ENCODE data around the gene CLDN22.

Gene CLDN22

GRCh38 chr4:183291070-183291469, 29.0 kb downstream of the CLDN22 start:
- no peak overlapping the region for H3K4me2 ChIP-seq (ENCODE audit: low read depth, low read length)
- no peak overlapping the region for H3K9ac ChIP-seq (ENCODE audit: low read length)
- no peaks in the 10 kb centered on the region for H4K20me1 ChIP-seq (ENCODE audit: insufficient read depth, low read length)
- H3K27ac ChIP-seq (ENCODE audit: low read length), result no peak overlapping the region
- H3K79me2 ChIP-seq (ENCODE audit: low read length), result no peaks in the 10 kb centered on the region
- no peaks in the 10 kb centered on the region for H3K36me3 ChIP-seq (replicated peaks; ENCODE audit: insufficient read depth, low read length)
- no peak for DNase-seq
- TF ChIP-seq, protein P1, sequence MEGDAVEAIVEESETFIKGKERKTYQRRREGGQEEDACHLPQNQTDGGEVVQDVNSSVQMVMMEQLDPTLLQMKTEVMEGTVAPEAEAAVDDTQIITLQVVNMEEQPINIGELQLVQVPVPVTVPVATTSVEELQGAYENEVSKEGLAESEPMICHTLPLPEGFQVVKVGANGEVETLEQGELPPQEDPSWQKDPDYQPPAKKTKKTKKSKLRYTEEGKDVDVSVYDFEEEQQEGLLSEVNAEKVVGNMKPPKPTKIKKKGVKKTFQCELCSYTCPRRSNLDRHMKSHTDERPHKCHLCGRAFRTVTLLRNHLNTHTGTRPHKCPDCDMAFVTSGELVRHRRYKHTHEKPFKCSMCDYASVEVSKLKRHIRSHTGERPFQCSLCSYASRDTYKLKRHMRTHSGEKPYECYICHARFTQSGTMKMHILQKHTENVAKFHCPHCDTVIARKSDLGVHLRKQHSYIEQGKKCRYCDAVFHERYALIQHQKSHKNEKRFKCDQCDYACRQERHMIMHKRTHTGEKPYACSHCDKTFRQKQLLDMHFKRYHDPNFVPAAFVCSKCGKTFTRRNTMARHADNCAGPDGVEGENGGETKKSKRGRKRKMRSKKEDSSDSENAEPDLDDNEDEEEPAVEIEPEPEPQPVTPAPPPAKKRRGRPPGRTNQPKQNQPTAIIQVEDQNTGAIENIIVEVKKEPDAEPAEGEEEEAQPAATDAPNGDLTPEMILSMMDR (IDR thresholded peaks at IDR 0.05; ENCODE audit: low read length), result no peak
- TF ChIP-seq EZH2phosphoT487 (IDR thresholded peaks at IDR 0.05; ENCODE audit: low read length) (no peak), EZH2 (optimal IDR thresholded peaks at IDR 0.05; ENCODE audit: low read depth, low read length) (no peak)
- H2AFZ ChIP-seq (ENCODE audit: low read length), result no peak overlapping the region
- no peaks in the 10 kb centered on the region for H3K9me2 ChIP-seq (replicated peaks; ENCODE audit: insufficient read depth, low read length)
- no peaks in the 10 kb centered on the region for H3F3A ChIP-seq (ENCODE audit: insufficient read depth, low read length)
- H3K27me3 ChIP-seq (replicated peaks; ENCODE audit: insufficient read depth, low read length), result no peaks in the 10 kb centered on the region
- H3K4me3 ChIP-seq (ENCODE audit: low read length), result no peak overlapping the region
- H3K4me1 ChIP-seq (ENCODE audit: low read length), result no peaks in the 10 kb centered on the region
- H3K9me3 ChIP-seq (replicated peaks; ENCODE audit: insufficient read depth, low read length), result no peaks in the 10 kb centered on the region

- DNase-seq, result no peak
- H2AFZ ChIP-seq (ENCODE audit: low read length), result no peak overlapping the region
- no peaks in the 10 kb centered on the region for H3K79me2 ChIP-seq (ENCODE audit: low read length)
- H3K27me3 ChIP-seq (replicated peaks; ENCODE audit: insufficient read depth, low read length), result no peaks in the 10 kb centered on the region
- TF ChIP-seq, protein P1 (IDR thresholded peaks at IDR 0.05; ENCODE audit: low read length), result no peak
- no peaks in the 10 kb centered on the region for H3K4me1 ChIP-seq (ENCODE audit: low read length)
- H3K9me2 ChIP-seq (replicated peaks; ENCODE audit: insufficient read depth, low read length), result no peaks in the 10 kb centered on the region
- no peaks in the 10 kb centered on the region for H3K36me3 ChIP-seq (replicated peaks; ENCODE audit: insufficient read depth, low read length)
- H3K4me2 ChIP-seq (ENCODE audit: low read depth, low read length), result no peak overlapping the region
- H3K9me3 ChIP-seq (replicated peaks; ENCODE audit: insufficient read depth, low read length), result no peaks in the 10 kb centered on the region
- no peaks in the 10 kb centered on the region for H4K20me1 ChIP-seq (ENCODE audit: insufficient read depth, low read length)
- no peak overlapping the region for H3K27ac ChIP-seq (ENCODE audit: low read length)
- no peak overlapping the region for H3K4me3 ChIP-seq (ENCODE audit: low read length)
- no peak overlapping the region for H3K9ac ChIP-seq (ENCODE audit: low read length)
- no peaks in the 10 kb centered on the region for H3F3A ChIP-seq (ENCODE audit: insufficient read depth, low read length)
These were observed 30.4 kb downstream of the CLDN22 start for GRCh38 chr4:183289688-183290087.

GRCh38 chr4:183288955-183289354, 31.1 kb downstream of the CLDN22 start:
- H3K36me3 ChIP-seq (replicated peaks; ENCODE audit: insufficient read depth, low read length), result no peaks in the 10 kb centered on the region
- DNase-seq, result no peak
- no peaks in the 10 kb centered on the region for H3F3A ChIP-seq (ENCODE audit: insufficient read depth, low read length)
- no peak overlapping the region for H3K4me3 ChIP-seq (ENCODE audit: low read length)
- H3K9me2 ChIP-seq (replicated peaks; ENCODE audit: insufficient read depth, low read length), result no peaks in the 10 kb centered on the region
- H3K4me1 ChIP-seq (ENCODE audit: low read length), result no peaks in the 10 kb centered on the region
- H4K20me1 ChIP-seq (ENCODE audit: insufficient read depth, low read length), result no peaks in the 10 kb centered on the region
- H3K27ac ChIP-seq (ENCODE audit: low read length), result no peak overlapping the region
- H3K4me2 ChIP-seq (ENCODE audit: low read depth, low read length), result no peak overlapping the region
- H3K27me3 ChIP-seq (replicated peaks; ENCODE audit: insufficient read depth, low read length), result no peaks in the 10 kb centered on the region
- no peak overlapping the region for H3K9ac ChIP-seq (ENCODE audit: low read length)
- no peaks in the 10 kb centered on the region for H3K79me2 ChIP-seq (ENCODE audit: low read length)
- H3K9me3 ChIP-seq (replicated peaks; ENCODE audit: insufficient read depth, low read length), result no peaks in the 10 kb centered on the region
- TF ChIP-seq, protein P1 (IDR thresholded peaks at IDR 0.05; ENCODE audit: low read length), result no peak
- TF ChIP-seq EZH2 (optimal IDR thresholded peaks at IDR 0.05; ENCODE audit: low read depth, low read length) (no peak), EZH2phosphoT487 (IDR thresholded peaks at IDR 0.05; ENCODE audit: low read length) (no peak)
- no peak overlapping the region for H2AFZ ChIP-seq (ENCODE audit: low read length)
